PC-3 (cell line): ENCODE measurements around the gene KANK3. TPM values are rescaled to one million over a fixed set of nuclear protein-coding genes. Genes with fewer than 3 reads are reported as not detected.
"Not testable (repeated sequence)": the region's sequence is repeated elsewhere in the genome, so short reads cannot be mapped to it uniquely, and the experiment has no call there.

Source experiments
- ATAC-seq: fragments of 200-7000 bp; cut with Tn5 transposase; 2 replicates; pipeline ENCODE4 v1.9.1; 2020; ENCODE audit warnings: mild to moderate bottlenecking, moderate library complexity
- BruUV-seq: library from RNA; stranded (reverse); fragments of 400-500 nt; replicated peaks from 2 replicates; lab custom pipeline; 2021; lab: Mats Ljungman, UMichigan
- CTCF ChIA-PET: fragments of 300-600 bp; sonication (Branson Sonifier 250); formaldehyde crosslinking; loops from one replicate; lab custom pipeline; 2022; ENCODE audit warnings: antibody characterized with exemption; lab: Charles Lee
- POLR2A ChIA-PET: fragments of 300-600 bp; sonication (Branson Sonifier 250); formaldehyde crosslinking; loops from one replicate; lab custom pipeline; 2022; ENCODE audit warnings: antibody characterized with exemption; ENCODE audit not compliant: unreplicated experiment; lab: Charles Lee
- DNase-seq: peaks from one replicate; pipeline ENCODE4 v3.0.0-alpha.2; 2015
- H2AFZ ChIP-seq: fragments of 300-600 bp; sonication (generic); 2 replicates; pipeline ENCODE4 v1.6.0; 2016; ENCODE audit warnings: antibody characterized with exemption, low read length
- H3F3A ChIP-seq: fragments of 300-600 bp; sonication (generic); one replicate; pipeline ENCODE4 v1.6.0; 2017; ENCODE audit warnings: antibody characterized with exemption, low read length, control low read depth, mild to moderate bottlenecking; ENCODE audit not compliant: unreplicated experiment
- H3K27ac ChIP-seq: fragments of 300-600 bp; sonication (generic); 2 replicates; pipeline ENCODE4 v1.5.1; 2016; ENCODE audit warnings: mild to moderate bottlenecking, low read length
- H3K27me3 ChIP-seq: fragments of 300-600 bp; sonication (generic); 2 replicates; pipeline ENCODE4 v1.6.1; 2016; ENCODE audit warnings: low read length, mixed read lengths
- H3K36me3 ChIP-seq: fragments of 300-600 bp; sonication (generic); 2 replicates; pipeline ENCODE4 v1.6.1; 2016; ENCODE audit warnings: low read depth, mixed run types, low read length, mixed read lengths
- H3K4me1 ChIP-seq: fragments of 300-600 bp; sonication (generic); 2 replicates; pipeline ENCODE4 v1.5.1; 2016; ENCODE audit warnings: low read length; ENCODE audit not compliant: insufficient read depth
- H3K4me2 ChIP-seq: fragments of 300-600 bp; sonication (generic); 2 replicates; pipeline ENCODE4 v1.6.0; 2016; ENCODE audit warnings: low read length
- H3K4me3 ChIP-seq: fragments of 300-600 bp; sonication (generic); 2 replicates; pipeline ENCODE4 v1.5.1; 2016; ENCODE audit warnings: mild to moderate bottlenecking, low read length, mixed read lengths
- H3K79me2 ChIP-seq: fragments of 300-600 bp; sonication (generic); 2 replicates; pipeline ENCODE4 v1.6.1; 2017; ENCODE audit warnings: low read length, mixed read lengths
- H3K9ac ChIP-seq: fragments of 300-600 bp; sonication (generic); 2 replicates; pipeline ENCODE4 v1.6.0; 2016; ENCODE audit warnings: mild to moderate bottlenecking, low read length
- H3K9me2 ChIP-seq: fragments of 300-600 bp; sonication (generic); replicated peaks from 2 replicates; pipeline ENCODE4 v1.6.1; 2016; ENCODE audit warnings: mixed run types, low read length, mixed read lengths
- H3K9me3 ChIP-seq: fragments of 300-600 bp; sonication (generic); 2 replicates; pipeline ENCODE4 v1.6.1; 2016; ENCODE audit warnings: low read length, mixed read lengths
- H4K20me1 ChIP-seq: fragments of 300-600 bp; sonication (generic); 2 replicates; pipeline ENCODE4 v1.6.1; 2016; ENCODE audit warnings: low read length, mixed read lengths
- EZH2 ChIP-seq: fragments of 300-600 bp; sonication (generic); IDR thresholded peaks from one replicate; pipeline ENCODE4 v1.6.1; 2017; ENCODE audit warnings: antibody characterized with exemption, mild to moderate bottlenecking, low read length; ENCODE audit not compliant: unreplicated experiment
- EZH2phosphoT487 ChIP-seq: fragments of 300-600 bp; sonication (generic); IDR thresholded peaks from 2 replicates; pipeline ENCODE4 v1.6.1; 2018; ENCODE audit warnings: mild to moderate bottlenecking, antibody characterized with exemption, low read length, borderline replicate concordance
- intact Hi-C: fragments of 100-400 bp; cut with micrococcal nuclease; formaldehyde crosslinking; loops from 2 replicates; pipeline ENCODE4 v1.9.0; 2023
- total RNA-seq: library from RNA; depleted of rRNA; stranded (reverse); fragments of >200 nt; gene quantifications from 2 replicates; pipeline ENCODE4 v1.2.3, GENCODE V29; 2014
- TF ChIP-seq, protein P1 (sequence below): fragments of 300-600 bp; sonication (generic); conservative IDR thresholded peaks from 2 replicates; pipeline ENCODE4 v1.5.1; 2017; ENCODE audit warnings: antibody characterized with exemption, low read depth, mild to moderate bottlenecking, low read length

Gene KANK3
- total RNA-seq, 1 experiment from 2014 or later: 0.87 TPM

DNA sequence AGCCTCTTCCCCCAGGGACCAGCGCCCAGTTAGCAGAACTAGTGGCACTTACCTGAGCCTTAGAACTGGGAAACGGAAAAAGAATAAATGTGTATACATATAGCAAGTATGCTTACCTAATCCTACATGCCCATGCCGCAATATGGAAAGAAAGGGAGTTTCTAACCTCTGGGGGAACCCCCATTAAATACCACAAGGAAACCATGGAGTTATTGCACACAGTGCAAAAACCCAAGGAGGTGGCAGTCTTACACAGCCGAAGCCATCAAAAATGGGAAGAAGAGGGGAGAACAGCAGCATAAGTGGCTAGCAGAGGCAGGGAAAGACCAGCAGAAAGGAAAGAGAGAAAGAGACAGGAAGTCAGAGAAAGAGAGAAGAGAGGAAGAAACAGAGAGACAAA, 41.5 kb upstream of the KANK3 start:
- CTCF ChIA-PET, H3K36me3 ChIP-seq, intact Hi-C loops: not testable (repeated sequence)

DNA sequence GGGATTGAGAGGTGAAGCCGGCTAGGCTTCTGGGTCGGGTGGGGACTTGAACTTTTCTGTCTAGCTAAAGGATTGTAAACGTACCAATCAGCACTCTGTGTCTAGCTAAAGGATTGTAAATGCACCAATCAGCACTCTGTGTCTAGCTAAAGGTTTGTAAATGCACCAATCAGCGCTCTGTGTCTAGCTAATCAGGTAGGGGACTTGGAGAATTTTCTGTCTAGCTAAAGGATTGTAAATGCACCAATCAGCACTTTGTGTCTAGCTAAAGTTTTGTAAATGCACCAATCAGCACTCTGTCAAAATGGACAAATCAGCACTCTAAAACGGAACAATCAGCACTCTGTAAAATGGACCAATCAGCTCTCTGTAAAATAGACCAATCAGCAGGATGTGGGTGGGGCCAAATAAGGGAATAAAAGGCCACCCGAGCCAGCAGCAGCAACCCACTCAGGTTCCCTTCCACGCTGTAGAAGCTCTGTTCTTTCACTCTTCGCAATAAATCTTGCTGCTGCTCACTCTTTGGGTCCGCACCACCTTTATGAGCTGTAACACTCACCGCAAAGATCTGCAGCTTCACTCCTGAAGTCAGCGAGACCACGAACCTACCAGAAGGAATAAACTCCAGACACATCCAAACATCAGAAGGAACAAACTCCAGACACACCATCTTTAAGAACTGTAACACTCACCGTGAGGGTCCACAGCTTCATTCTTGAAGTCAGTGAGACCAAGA, 36.3 kb upstream of the KANK3 start:
- H3K27ac ChIP-seq, H3F3A ChIP-seq, ATAC-seq, DNase-seq, H3K9ac ChIP-seq, BruUV-seq, H3K9me2 ChIP-seq, H3K27me3 ChIP-seq, H3K4me2 ChIP-seq, intact Hi-C loops, H2AFZ ChIP-seq, H3K36me3 ChIP-seq, H4K20me1 ChIP-seq, H3K9me3 ChIP-seq, H3K4me1 ChIP-seq, H3K79me2 ChIP-seq, H3K4me3 ChIP-seq: not testable (repeated sequence)
- ChIA-PET POLR2A (interaction anchor here (0.7 kb wide), 1 partner anchor 134 kb away, joined by 3 read pairs; the partner anchor contains the start of gene ZNF414), CTCF (interaction anchor here (0.6 kb wide), 1 partner anchor 207 kb away, joined by 4 read pairs; no protein-coding TSS in a partner anchor)

More for the DNA sequence above, 41.5 kb upstream of the KANK3 start:
- H3K79me2 ChIP-seq, H4K20me1 ChIP-seq, H3F3A ChIP-seq, H3K9ac ChIP-seq, H3K4me3 ChIP-seq, ATAC-seq, BruUV-seq, H2AFZ ChIP-seq, H3K9me3 ChIP-seq, DNase-seq, POLR2A ChIA-PET, H3K9me2 ChIP-seq, H3K4me2 ChIP-seq, H3K27ac ChIP-seq, H3K27me3 ChIP-seq: not testable (repeated sequence)
- H3K4me1 ChIP-seq: peaks cover 25% of the 10 kb centered on the region

DNA sequence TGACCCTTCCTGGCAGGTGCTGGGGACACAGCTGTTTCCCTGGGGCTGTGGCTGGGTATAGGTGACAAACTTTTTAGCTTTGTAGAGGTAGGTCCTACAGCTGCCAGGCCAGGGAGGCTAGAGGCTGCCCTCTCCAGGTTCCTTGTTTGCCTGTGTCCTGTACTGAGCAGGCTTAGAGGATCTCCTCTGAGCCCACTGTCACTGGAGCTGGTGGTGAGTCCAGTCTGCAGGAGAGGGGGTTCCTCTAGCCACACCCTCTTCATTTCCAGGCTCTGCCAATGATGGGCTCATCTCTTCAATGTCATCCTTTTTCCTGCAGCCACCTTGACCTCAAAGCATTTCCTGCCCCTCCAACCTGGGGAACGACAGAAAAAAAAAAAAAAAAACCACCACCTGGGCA, 34.5 kb upstream of the KANK3 start:
- no peak overlapping the region for H3K4me3 ChIP-seq
- no peak overlapping the region for H2AFZ ChIP-seq
- no peak overlapping the region for H3K9ac ChIP-seq
- no TSS peak for BruUV-seq
- no peaks in the 10 kb centered on the region for H4K20me1 ChIP-seq
- intact Hi-C loops: no loop called here
- ChIA-PET POLR2A (no interaction called here), CTCF (no interaction called here)
- TF ChIP-seq EZH2phosphoT487 (no peak), EZH2 (no peak)
- TF ChIP-seq, protein P1, sequence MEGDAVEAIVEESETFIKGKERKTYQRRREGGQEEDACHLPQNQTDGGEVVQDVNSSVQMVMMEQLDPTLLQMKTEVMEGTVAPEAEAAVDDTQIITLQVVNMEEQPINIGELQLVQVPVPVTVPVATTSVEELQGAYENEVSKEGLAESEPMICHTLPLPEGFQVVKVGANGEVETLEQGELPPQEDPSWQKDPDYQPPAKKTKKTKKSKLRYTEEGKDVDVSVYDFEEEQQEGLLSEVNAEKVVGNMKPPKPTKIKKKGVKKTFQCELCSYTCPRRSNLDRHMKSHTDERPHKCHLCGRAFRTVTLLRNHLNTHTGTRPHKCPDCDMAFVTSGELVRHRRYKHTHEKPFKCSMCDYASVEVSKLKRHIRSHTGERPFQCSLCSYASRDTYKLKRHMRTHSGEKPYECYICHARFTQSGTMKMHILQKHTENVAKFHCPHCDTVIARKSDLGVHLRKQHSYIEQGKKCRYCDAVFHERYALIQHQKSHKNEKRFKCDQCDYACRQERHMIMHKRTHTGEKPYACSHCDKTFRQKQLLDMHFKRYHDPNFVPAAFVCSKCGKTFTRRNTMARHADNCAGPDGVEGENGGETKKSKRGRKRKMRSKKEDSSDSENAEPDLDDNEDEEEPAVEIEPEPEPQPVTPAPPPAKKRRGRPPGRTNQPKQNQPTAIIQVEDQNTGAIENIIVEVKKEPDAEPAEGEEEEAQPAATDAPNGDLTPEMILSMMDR: no peak
- no peak overlapping the region for H3K4me2 ChIP-seq
- no peaks in the 10 kb centered on the region for H3K79me2 ChIP-seq
- no peaks in the 10 kb centered on the region for H3F3A ChIP-seq
- H3K9me3 ChIP-seq: no peaks in the 10 kb centered on the region
- ATAC-seq: no peak; the same call in 1 of the 2 replicates
- no peak for DNase-seq
- H3K27ac ChIP-seq: no peak overlapping the region
- no peaks in the 10 kb centered on the region for H3K9me2 ChIP-seq
- H3K4me1 ChIP-seq: no peaks in the 10 kb centered on the region
- H3K36me3 ChIP-seq: no peaks in the 10 kb centered on the region
- no peaks in the 10 kb centered on the region for H3K27me3 ChIP-seq

DNA sequence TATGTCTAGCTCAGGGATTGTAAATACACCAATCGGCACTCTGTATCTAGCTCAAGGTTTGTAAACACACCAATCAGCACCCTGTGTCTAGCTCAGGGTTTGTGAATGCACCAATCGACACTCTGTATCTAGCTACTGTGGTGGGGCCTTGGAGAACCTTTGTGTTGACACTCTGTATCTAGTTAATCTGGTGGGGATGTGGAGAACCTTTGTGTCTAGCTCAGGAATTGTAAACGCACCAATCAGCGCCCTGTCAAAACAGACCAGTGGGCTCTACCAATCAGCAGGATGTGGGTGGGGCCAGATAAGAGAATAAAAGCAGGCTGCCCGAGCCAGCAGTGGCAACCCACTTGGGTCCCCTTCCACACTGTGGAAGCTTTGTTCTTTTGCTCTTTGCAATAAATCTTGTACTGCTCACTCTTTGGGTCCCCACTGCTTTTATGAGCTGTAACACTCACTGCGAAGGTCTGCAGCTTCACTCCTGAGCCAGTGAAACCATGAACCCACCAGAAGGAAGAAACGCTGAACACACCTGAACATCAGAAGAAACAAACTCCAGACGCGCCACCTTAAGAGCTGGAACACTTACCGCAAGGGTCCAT, 33.4 kb upstream of the KANK3 start:
- BruUV-seq, H3F3A ChIP-seq, intact Hi-C loops, H3K9ac ChIP-seq, H3K4me2 ChIP-seq, H3K4me3 ChIP-seq, ATAC-seq, POLR2A ChIA-PET, H4K20me1 ChIP-seq, H3K36me3 ChIP-seq, H3K4me1 ChIP-seq, H2AFZ ChIP-seq, CTCF ChIA-PET, H3K79me2 ChIP-seq, DNase-seq, H3K9me3 ChIP-seq, H3K9me2 ChIP-seq, H3K27ac ChIP-seq, H3K27me3 ChIP-seq: not testable (repeated sequence)

DNA sequence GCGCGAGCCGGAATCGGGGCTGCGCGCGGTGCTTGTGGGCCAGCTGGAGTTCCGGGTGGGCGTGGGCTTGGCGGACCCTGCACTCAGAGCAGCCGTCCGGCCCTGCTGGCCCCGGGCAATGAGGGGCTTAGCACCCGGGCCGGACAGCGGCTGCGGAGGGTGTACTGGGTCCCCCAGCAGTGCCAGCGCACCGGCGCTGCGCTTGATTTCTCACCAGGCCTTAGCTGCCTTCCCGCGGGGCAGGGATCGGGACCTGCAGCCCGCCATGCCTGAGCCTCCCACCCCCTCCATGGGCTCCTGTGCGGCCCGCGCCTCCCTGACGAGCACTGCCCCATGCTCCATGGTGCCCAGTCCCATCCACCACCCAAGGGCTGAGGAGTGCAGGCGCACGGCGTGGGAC, 32.7 kb upstream of the KANK3 start:
- POLR2A ChIA-PET, BruUV-seq: not testable (repeated sequence)

More for the DNA sequence above, 32.7 kb upstream of the KANK3 start:
- H3K9ac ChIP-seq, H3K36me3 ChIP-seq, intact Hi-C loops, DNase-seq, CTCF ChIA-PET, H3K79me2 ChIP-seq, H3K4me3 ChIP-seq, H3K9me3 ChIP-seq, H3K9me2 ChIP-seq, H3K4me1 ChIP-seq, H2AFZ ChIP-seq, H3F3A ChIP-seq, H3K27me3 ChIP-seq, H4K20me1 ChIP-seq, H3K4me2 ChIP-seq, ATAC-seq, H3K27ac ChIP-seq: not testable (repeated sequence)
